Cardiac muscle cell (in vitro differentiated cells and primary cell): ENCODE measurements around the gene PSMC5. TPM values are rescaled to one million over a fixed set of nuclear protein-coding genes. Genes with fewer than 3 reads are reported as not detected.
A peak's percentile ranks its signal among the peaks of the same experiment; 100 is the strongest.
"Not testable (repeated sequence)": the region's sequence is repeated elsewhere in the genome, so short reads cannot be mapped to it uniquely, and the experiment has no call there.

Source experiments
- DNase-seq, 2 donors: peaks; one replicate each; pipeline versions ENCODE4 v3.0.0 to v3.0.0-alpha.2; 2010 to 2017; ENCODE audit warnings: low read depth in 1 of 2, low spot score in 1 of 2
- H3K27ac ChIP-seq: fragments of 200-600 bp; sonication (generic); 2 replicates; pipeline ENCODE4 v1.5.1; 2016
- H3K27me3 ChIP-seq: fragments of 200-600 bp; sonication (generic); 2 replicates; pipeline ENCODE4 v1.6.0; 2016; ENCODE audit warnings: control low read depth
- H3K36me3 ChIP-seq: fragments of 200-600 bp; sonication (generic); 2 replicates; pipeline ENCODE4 v1.5.1; 2016; ENCODE audit warnings: control low read depth
- H3K4me1 ChIP-seq: fragments of 200-600 bp; sonication (generic); 2 replicates; pipeline ENCODE4 v1.8.1; 2017; ENCODE audit warnings: low read depth, mild to moderate bottlenecking, mixed run types
- H3K4me3 ChIP-seq: fragments of 200-600 bp; sonication (generic); 2 replicates; pipeline ENCODE4 v1.5.1; 2016; ENCODE audit warnings: mild to moderate bottlenecking
- H3K9me3 ChIP-seq: fragments of 200-600 bp; sonication (generic); 2 replicates; pipeline ENCODE4 v1.5.1; 2017; ENCODE audit warnings: low read depth, mild to moderate bottlenecking, control low read depth
- polyA plus RNA-seq: library from polyadenylated mRNA; unstranded; fragments of >200 nt; fragmentation: Nextera tagmentation; extraction: Ambion mirVana; gene quantifications from 2 replicates; pipeline ENCODE4 v1.2.1, GENCODE V29; 2016
- total RNA-seq: library from RNA; depleted of rRNA; stranded (reverse); fragments of >200 nt; gene quantifications from 2 replicates; pipeline ENCODE4 v1.2.3, GENCODE V29; 2016
- TF ChIP-seq, protein P1 (sequence below): IDR thresholded peaks from 2 replicates; pipeline ENCODE4 v1.5.1; 2012; ENCODE audit warnings: low read depth, mild to moderate bottlenecking, low read length

The PSMC5 gene
- total and polyA plus RNA-seq, 2 experiments from 2014 or later, result 42.7 to 230 TPM

DNA sequence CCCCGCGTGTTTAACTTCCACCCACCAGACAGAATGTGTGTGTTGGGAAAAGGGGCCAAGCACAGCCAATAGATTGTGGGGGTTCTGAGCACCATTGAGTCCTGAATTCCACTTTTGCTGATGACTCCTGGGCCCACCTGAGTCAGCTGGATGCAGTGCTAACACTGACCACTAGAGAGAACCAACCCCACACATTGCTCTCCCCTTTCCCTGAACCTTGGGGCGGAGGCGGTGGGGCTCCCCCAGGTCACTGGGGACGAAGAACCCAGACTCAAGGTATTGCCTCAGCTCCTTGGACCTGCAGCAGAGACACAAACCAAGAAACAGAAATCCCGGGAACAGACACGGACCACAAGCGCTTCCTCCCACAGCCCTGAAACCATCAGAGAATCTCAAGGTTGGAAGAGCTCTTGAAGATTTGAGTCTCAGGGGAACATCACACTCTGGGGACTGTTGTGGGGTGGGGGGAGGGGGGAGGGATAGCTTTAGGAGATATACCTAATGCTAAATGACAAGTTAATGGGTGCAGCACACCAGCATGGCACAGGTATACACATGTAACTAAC, 46.9 kb downstream of the PSMC5 start:
- not testable (repeated sequence) for H3K4me1 ChIP-seq, H3K9me3 ChIP-seq, H3K4me3 ChIP-seq, DNase-seq, H3K27me3 ChIP-seq, H3K36me3 ChIP-seq, H3K27ac ChIP-seq

DNA sequence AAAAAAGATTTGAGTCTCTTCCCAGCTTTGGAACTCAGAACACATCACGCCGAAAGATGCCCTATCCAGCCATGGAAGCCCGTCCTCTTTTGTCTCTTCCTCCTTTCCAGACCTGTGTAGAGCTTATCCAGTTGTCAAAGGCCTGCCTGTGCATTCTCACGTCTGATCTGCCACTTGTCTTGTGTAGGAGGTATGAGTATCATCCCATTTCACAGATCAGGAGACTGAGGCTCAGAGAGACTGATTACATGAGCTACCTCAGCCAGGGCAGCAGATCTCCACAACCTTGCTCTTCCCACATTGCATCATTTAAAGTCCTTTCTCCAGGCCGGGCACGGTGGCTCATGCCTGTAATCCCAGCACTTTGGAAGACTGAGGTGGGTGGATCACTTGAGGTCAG, 47.5 kb downstream of the PSMC5 start:
- not testable (repeated sequence) for H3K36me3 ChIP-seq, H3K9me3 ChIP-seq, H3K4me1 ChIP-seq, H3K4me3 ChIP-seq, H3K27ac ChIP-seq, DNase-seq, H3K27me3 ChIP-seq

DNA sequence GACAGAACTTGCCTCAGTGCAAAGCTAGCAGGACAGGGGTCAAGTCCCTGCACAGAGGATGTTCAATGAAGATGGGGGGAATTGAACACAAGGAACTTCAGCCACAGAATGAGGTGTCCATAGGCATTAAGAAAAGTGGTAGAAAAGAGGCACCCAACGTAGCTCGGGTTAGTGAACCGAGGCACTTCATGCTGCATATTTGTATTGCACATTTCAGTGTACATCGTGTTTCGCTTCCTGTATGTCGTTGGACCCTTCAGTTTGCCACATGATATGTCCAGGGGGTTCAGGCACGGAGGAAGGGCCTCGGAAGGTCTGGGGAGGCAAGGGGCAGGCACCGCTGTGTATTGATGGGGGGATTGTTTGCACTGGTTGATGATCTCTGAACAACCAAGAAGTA, 51.2 kb downstream of the PSMC5 start:
- H3K27me3 ChIP-seq, H3K36me3 ChIP-seq, H3K4me3 ChIP-seq, H3K9me3 ChIP-seq, H3K27ac ChIP-seq, H3K4me1 ChIP-seq, DNase-seq: not testable (repeated sequence)

DNA sequence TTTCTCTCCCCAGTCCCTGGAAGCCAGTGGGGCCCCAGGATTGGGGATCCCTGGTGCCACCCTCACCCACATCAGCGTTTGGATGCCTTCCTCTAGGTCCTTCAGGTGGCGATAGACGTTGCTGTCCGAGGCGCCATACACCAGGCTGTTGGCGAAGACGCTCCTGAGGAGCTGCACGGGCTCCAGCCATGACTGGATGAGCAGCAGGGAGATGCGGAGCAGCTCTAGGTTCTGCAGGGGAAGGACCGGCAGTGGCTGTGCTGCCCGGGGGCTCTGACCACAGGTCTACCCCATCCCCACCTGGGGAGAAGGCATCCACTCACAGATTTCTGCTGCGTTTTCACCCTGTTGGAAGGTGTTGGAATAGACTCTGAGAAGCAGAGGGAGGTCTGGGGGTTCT, 53.5 kb downstream of the PSMC5 start:
- no peak overlapping the region for H3K4me3 ChIP-seq
- no peak for DNase-seq
- no peak overlapping the region for H3K27ac ChIP-seq
- no peaks in the 10 kb centered on the region for H3K4me1 ChIP-seq
- TF ChIP-seq, protein P1, sequence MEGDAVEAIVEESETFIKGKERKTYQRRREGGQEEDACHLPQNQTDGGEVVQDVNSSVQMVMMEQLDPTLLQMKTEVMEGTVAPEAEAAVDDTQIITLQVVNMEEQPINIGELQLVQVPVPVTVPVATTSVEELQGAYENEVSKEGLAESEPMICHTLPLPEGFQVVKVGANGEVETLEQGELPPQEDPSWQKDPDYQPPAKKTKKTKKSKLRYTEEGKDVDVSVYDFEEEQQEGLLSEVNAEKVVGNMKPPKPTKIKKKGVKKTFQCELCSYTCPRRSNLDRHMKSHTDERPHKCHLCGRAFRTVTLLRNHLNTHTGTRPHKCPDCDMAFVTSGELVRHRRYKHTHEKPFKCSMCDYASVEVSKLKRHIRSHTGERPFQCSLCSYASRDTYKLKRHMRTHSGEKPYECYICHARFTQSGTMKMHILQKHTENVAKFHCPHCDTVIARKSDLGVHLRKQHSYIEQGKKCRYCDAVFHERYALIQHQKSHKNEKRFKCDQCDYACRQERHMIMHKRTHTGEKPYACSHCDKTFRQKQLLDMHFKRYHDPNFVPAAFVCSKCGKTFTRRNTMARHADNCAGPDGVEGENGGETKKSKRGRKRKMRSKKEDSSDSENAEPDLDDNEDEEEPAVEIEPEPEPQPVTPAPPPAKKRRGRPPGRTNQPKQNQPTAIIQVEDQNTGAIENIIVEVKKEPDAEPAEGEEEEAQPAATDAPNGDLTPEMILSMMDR, result no peak
- no peaks in the 10 kb centered on the region for H3K36me3 ChIP-seq
- no peaks in the 10 kb centered on the region for H3K27me3 ChIP-seq
- no peaks in the 10 kb centered on the region for H3K9me3 ChIP-seq

DNA sequence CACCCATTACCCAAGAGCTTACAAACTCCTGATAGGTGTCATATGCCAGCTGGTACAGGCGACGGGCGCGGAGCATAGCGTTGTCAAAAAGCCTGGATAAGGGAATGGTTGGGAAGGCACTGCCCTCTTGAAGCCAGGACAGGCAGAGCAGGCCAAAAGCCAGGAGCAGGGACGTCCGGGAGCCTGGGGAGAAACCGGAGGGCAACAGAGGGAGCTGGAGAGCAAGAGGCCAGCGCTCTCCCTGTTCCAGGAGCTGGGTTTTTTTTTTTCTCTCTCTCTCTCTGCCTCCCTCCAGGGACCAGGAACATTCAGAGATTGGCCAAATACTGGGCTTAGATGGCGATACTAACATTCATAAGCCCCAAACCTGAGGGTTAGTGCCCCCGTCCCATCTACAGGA, 54.1 kb downstream of the PSMC5 start:
- not testable (repeated sequence) for H3K27me3 ChIP-seq, H3K36me3 ChIP-seq, H3K9me3 ChIP-seq, H3K4me1 ChIP-seq, H3K4me3 ChIP-seq, H3K27ac ChIP-seq
- TF ChIP-seq, protein P1, result peak; percentile 25
- peak; percentile 4 to 58 for DNase-seq

Other genes starting within 250 kb of the PSMC5 start
- gene TACO1, start 226.5 kb upstream of the PSMC5 start, total RNA-seq, result 25.6 and 34.1 TPM in 2 replicates
- gene TACO1, start 226.5 kb upstream of the PSMC5 start, polyA plus RNA-seq, result 41.3 and 54.9 TPM in 2 replicates
- gene MAP3K3, start 205.0 kb upstream of the PSMC5 start, total RNA-seq, result 28.1 and 31.1 TPM in 2 replicates
- 26.5 and 31.9 TPM in 2 replicates for gene MAP3K3, start 205.0 kb upstream of the PSMC5 start, polyA plus RNA-seq
- 58.8 and 76.3 TPM in 2 replicates for gene LIMD2, start 127.3 kb upstream of the PSMC5 start, total RNA-seq
- 58.6 and 74.1 TPM in 2 replicates for gene LIMD2, start 127.3 kb upstream of the PSMC5 start, polyA plus RNA-seq
- 22.7 and 30.3 TPM in 2 replicates for gene STRADA, start 85.6 kb upstream of the PSMC5 start, total RNA-seq
- 43.2 and 53.1 TPM in 2 replicates for gene STRADA, start 85.6 kb upstream of the PSMC5 start, polyA plus RNA-seq
- 27.6 and 30.0 TPM in 2 replicates for gene CCDC47, start 53.8 kb upstream of the PSMC5 start, total RNA-seq
- gene CCDC47, start 53.8 kb upstream of the PSMC5 start, polyA plus RNA-seq, result 54.7 and 56.5 TPM in 2 replicates
- gene DDX42, start 53.3 kb upstream of the PSMC5 start, total RNA-seq, result 49.0 and 91.0 TPM in 2 replicates
- gene DDX42, start 53.3 kb upstream of the PSMC5 start, polyA plus RNA-seq, result 58.1 and 71.6 TPM in 2 replicates
- 43.1 and 47.2 TPM in 2 replicates for gene FTSJ3, start 232 bp downstream of the PSMC5 start, total RNA-seq
- gene FTSJ3, start 232 bp downstream of the PSMC5 start, polyA plus RNA-seq, result 52.2 and 57.3 TPM in 2 replicates
- 39.2 and 67.6 TPM in 2 replicates for gene SMARCD2, start 15.3 kb downstream of the PSMC5 start, total RNA-seq
- gene SMARCD2, start 15.3 kb downstream of the PSMC5 start, polyA plus RNA-seq, result 40.3 and 45.4 TPM in 2 replicates
- not detected in 2 replicates for gene CSH2, start 46.2 kb downstream of the PSMC5 start, total RNA-seq
- not detected in 2 replicates for gene CSH2, start 46.2 kb downstream of the PSMC5 start, polyA plus RNA-seq
- not detected in 2 replicates for gene GH2, start 54.5 kb downstream of the PSMC5 start, total RNA-seq
- 0.35 TPM in 1 of 2 replicates, not detected in the other for gene GH2, start 54.5 kb downstream of the PSMC5 start, polyA plus RNA-seq
- gene CSH1, start 69.1 kb downstream of the PSMC5 start, total RNA-seq, result not detected in 2 replicates
- gene CSH1, start 69.1 kb downstream of the PSMC5 start, polyA plus RNA-seq, result not detected in 2 replicates
- not detected in 2 replicates for gene CSHL1, start 83.8 kb downstream of the PSMC5 start, total RNA-seq
- gene CSHL1, start 83.8 kb downstream of the PSMC5 start, polyA plus RNA-seq, result not detected in 2 replicates
- gene GH1, start 91.4 kb downstream of the PSMC5 start, total RNA-seq, result not detected in 2 replicates
- not detected in 2 replicates for gene GH1, start 91.4 kb downstream of the PSMC5 start, polyA plus RNA-seq
- gene CD79B, start 104.9 kb downstream of the PSMC5 start, total RNA-seq, result not detected in 2 replicates
- gene CD79B, start 104.9 kb downstream of the PSMC5 start, polyA plus RNA-seq, result 0.23 TPM in 1 of 2 replicates, not detected in the other
- 0.63 and 0.78 TPM in 2 replicates for gene SCN4A, start 145.5 kb downstream of the PSMC5 start, total RNA-seq
- gene SCN4A, start 145.5 kb downstream of the PSMC5 start, polyA plus RNA-seq, result 0.49 TPM in 1 of 2 replicates, not detected in the other
- 2.9 and 3.6 TPM in 2 replicates for gene PRR29, start 170.9 kb downstream of the PSMC5 start, total RNA-seq
- 1.7 and 4.9 TPM in 2 replicates for gene PRR29, start 170.9 kb downstream of the PSMC5 start, polyA plus RNA-seq
- gene ICAM2, start 193.2 kb downstream of the PSMC5 start, total RNA-seq, result not detected in 2 replicates
- 1.1 and 2.3 TPM in 2 replicates for gene ICAM2, start 193.2 kb downstream of the PSMC5 start, polyA plus RNA-seq